Stimulated activated CD4-positive, alpha-beta T cell treated with anti-CD3 and anti-CD28 coated beads, Interleukin-12 subunit alpha, Interleukin-12 subunit beta, amount 100 ng/mL, for 4 hours (primary cell): ENCODE data around the gene TBL2.
A peak's percentile ranks its signal among the peaks of the same experiment; 100 is the strongest.
"Not testable (repeated sequence)": the region's sequence is repeated elsewhere in the genome, so short reads cannot be mapped to it uniquely, and the experiment has no call there.

Experiments
- DNase-seq: peaks from one replicate; pipeline ENCODE4 v3.0.0-alpha.2; 2020

The TBL2 gene

DNA sequence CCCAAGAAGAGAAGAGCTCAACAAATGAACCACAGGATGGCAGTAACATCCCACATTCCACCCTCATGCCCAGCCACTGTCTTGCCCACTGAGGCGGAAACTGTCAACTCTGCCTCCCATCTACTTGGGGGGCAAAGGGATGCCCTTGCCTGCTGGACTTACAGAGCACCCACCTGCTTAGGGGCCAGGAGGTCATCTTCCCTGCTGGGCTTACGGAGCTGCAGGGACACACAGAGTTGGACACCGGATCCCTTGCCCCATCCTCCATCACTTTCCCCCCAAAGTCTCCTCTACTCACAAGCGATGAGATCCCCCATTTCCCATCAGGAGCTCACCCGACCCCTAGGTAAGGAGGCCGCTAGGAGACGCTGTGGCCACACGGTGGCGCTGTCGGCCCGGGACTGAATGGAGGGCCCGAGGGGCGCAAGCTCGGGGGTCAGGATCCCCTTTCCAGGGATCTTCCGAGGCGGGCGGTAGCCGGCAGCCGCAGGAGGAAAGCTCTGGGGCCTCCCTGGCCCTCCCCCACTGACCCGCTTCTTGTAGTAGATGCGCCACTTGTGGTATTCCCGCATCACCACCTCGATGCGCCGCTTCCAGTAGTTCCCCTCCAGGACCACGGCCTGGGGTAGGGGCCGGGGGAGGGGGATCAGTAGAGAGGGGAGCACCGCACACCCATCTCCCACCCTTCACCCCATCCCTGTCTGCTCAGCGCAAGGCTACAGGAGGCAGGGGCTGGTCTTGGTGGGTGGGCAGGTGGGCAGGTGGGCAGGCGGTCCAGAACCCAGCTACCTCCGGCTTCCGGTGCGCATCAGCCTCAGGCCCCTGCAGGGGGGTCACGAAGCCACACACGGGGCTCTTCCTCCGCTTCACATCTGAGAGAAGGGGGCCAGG, 28.7 kb upstream of the TBL2 start:
- peak; percentile 71 for DNase-seq

DNA sequence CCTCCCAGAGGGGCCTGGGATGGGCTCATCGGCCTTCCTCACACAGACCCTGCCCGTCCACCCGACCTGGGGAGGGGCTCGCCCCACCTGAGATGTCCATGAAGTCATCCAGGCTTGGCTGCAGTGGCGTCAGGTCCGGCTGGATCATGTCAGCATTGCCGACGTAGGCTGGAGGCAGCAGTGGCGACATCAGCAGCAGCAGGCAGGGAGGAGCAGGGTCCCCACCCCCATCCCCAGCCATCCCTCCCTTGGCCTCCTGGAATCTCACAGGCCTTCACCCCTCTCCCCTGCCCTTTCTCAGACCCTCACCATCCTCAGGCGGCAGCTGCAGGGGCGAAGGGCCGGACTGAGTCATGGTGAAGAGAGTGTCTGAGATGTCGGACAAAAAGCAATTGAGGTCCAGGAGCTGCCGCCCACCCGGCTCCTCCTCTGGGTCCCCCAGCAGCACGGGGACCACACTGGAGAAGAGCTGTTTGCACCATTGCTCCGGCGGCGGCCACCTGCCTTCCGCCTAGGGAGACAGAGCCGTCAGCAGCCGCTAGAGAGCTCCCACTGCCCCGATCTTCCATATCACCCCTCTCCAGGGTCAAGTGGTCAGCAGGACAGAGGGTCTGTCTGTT, 27.3 kb upstream of the TBL2 start:
- DNase-seq: no peak

DNA sequence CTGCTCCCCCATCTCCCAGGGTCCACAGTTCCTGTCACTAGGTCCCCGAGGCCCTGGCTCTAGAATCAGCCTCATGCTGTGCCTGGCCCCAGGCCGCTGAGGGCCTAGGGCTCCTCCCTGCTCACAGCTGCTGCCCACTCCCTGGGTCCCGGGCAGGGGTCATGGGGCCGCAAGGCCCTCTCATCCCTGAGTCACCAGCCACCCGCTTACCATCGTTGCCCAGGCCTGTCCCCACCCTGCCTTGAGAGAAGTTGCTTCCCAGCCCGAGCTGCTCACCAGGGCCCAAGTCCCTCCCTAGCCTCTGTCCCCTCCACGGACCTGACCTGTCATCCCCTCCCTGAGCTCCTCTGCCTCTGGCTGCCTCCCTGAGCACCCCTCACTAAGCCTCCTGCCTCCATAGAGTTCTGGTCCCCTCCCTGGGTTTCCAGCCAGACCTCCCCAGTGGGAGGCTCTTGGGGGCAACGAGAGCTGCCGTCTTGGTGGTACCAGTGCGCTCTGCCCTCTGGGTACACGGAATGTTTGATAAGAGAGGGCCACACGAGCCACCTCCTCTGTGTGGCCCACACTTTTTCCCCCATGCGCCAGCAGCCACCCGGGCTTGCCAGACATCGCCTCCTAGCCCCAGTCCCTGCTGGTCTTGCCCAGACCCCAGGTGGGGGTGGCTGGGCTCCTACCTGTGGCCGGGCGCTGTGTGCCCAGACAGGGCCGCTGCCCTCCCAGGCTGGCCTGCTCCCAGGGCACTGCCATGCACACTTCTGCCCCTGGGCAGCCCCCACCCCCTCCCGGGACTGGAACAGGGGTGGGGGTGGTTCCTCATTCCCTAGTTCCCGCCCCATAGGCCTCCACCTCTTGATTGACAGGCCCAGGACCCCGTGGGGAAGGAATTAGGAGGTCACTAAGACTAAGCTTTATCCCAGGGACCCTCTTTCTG, 24.6 kb upstream of the TBL2 start:
- no peak for DNase-seq

DNA sequence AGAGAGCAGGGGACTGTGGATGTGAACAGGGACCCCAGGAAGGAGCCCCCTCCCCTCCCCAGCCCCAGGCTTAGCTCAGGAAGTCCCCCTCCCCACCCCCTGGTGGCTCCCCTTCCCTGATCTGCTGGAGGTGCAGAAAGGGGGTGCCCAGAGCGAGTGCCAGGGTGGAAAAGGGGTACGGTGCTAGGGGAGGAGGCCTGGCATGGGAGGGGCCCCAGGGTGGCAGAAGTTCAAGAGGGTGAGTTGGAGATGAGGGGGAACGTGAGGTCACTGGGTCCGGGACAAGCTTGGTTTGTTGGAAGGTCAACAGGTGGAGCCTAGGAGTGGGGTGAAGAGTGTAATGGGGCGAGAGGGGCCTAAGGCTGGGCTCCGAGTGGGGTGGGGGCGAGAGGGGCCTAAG, 21.5 kb upstream of the TBL2 start:
- no peak for DNase-seq

- no peak for DNase-seq
Measured at GRCh38 chr7:73599151-73599882, 20.9 kb upstream of the TBL2 start.

DNA sequence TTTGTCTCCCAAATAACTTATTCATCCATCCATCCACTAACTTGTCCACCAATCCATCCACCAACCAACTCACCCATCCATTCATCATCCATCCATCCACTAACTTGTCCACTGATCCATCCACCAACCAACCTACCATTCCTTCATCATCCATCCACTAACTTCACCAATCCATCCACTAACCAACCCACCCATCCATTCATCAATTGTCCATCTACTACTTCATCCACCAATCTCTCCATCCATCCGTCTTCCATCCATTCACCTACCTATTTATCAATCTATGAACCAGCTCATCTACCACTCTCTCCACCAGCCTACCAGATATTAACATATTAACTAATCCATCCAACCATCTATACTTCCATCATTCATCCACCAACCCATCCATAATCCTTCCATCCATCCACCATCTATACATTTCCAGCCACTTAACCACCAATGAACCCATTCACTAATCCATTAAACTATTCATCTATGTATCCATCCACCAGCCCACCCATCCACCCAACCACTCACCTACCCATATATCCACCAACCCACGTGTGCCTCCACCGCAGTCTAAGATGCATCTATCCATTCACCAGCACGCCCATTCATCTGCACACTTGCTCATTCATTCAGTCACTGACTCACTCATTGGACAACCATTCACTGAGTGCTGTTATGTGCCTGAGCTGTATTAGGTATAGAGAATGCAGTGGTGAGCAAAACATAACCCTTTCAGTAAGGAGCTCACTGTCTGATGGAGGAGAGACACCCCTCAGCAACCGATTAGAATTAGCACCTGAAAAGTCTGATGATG, 19.8 kb upstream of the TBL2 start:
- no peak for DNase-seq

DNA sequence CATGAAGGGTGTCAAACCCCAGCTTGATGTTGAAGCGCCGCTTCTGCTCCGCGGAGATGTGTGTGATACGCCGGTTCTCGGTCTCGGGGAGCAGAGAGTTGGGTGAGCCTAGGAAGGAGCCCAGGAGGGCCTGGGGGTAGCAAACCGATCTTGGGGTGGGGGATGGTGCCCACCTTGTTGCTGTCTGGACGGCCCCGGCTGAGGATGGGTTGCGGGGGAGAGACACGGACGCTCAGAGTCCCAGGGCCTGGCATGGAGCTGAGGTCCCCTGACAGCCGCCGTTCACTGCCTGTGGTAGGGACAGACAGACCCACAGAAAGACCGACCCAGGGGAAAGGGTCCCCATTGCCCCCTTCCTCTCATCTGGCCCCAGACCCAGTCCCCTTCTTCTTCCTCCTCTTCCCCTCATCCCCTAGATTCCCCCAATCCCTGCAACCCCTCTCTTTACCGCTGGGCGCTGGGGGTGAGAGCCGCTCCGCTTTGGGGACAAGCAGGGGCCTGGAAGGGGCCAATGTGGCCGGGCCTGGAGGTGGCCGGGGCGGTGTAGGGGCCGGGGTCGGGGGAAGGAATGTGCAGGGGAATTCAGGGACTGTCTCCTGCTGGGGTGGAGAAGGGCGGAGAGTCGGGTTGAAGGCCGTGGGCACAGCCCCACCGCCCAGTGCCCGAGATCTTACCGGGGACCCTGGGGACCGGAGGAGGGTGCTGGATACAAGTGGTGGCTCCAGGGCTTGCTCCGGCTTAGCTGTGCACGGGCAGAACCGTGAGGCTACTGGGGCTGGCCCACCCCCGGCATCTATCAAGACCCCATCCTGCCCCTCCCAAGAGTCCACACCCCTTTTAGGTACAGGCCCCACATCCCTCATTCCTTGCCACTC, 18.0 kb upstream of the TBL2 start:
- DNase-seq: no peak

DNA sequence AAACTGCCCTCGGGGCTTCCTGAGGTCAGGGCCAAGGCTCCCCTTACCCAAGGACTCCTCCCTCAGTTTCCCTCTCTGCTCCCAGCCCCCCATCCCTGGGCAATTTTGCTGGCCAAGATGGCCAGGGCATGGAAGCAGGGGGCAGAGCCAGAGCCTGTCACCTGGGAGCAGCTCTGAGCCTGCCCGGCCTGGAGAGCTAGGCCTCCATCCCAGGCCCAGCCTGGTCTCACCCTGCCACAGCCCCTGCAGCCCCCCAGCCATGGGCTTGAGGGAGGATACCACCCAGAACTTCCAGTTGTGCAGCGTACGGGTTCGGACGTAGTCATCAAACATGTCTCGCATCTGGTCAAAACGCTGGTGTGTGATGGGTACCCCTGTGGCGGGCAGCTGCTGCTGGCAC, 17.0 kb upstream of the TBL2 start:
- no peak for DNase-seq

DNA sequence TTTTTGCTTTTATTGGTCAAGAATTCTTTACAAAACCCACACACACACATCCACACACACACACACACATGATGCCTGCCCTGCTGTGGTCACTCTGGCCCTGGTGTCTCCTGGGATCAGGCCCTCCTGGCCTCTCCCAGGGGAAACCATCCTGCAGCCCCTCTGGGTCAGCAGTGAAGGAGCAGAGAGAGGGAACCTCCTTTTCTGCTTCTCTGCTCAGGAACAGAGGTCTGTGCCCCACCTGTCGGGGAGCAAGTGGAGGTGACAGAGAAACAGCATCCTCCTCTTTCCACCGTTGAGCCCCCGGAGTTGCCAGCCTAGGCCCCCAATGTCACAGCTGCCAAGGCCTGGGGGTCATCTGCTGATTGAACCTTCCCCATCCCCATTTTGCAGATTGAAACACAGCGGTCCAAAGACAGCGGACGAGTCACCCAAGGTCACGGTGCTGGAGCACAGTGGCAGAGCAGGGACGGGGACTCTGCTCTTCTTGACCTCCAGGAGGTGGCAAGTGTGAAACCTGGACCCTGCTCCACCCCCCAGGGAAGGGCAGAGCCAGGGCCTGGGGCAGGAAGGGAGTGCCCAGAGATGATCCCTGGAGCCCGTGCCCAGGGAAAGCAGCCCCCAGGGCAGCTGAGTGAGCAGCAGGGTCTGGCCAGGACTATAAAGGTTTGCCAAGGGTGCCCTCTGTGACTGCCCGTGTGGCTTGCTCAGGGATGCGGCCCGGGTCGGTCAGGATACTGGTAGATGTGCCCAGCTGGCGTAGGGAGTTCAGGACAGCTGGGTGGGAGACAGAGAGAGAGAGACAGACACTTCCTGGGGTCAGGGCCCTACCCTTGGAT, 15.0 kb upstream of the TBL2 start:
- DNase-seq: no peak

DNA sequence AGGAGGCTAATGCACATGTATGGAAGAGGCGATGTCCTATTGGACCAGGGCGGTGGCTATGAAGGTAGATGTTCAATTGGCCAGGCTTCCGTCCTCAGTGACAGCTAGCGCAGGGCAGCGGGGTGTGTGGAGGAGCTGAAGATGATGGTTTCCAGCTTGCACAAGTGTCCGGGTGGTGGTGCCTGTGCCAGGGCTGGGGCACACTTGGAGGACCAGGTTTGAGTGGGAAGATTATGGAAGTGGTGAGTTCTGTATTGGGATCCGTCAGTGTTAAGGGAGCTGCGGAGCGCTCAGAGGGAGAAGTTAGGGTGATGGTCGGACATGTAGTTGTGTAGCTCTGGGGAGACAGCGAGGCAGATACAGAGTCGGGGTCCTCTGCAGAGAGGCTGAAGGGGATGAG, 8.5 kb upstream of the TBL2 start:
- DNase-seq: no peak

GRCh38 chr7:73585196-73585595, 6.8 kb upstream of the TBL2 start:
- DNase-seq: no peak

DNA sequence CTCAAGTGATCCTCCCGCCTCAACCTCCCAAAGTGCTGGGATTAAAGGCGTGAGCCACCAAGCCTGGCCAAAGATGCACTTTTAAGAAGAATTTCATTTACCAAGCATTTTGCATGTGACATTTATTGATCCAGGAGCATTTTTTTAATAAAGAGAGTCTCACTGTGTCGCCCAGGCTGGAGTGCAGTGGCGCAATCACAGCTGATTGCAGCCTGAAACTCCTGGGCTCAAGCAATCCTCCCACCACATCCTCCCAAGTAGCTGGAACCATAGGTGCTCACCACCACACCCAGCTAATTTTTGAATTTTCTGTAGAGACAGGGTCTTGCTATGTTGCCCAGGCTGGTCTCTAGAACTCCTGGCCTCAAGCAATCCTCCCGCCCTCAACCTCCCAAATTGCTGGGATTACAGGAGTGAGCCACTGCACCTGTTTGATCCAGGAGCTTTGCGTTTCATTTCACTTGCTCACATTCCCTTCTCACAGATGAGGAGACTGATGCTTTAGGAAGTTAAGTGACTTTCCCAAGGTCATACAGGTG, 4.4 kb upstream of the TBL2 start:
- DNase-seq: no peak

- not testable (repeated sequence) for DNase-seq
Measured at GRCh38 chr7:73581006-73581405, 2.6 kb upstream of the TBL2 start.

GRCh38 chr7:73577627-73578341, 595 bp downstream of the TBL2 start:
- no peak for DNase-seq

DNA sequence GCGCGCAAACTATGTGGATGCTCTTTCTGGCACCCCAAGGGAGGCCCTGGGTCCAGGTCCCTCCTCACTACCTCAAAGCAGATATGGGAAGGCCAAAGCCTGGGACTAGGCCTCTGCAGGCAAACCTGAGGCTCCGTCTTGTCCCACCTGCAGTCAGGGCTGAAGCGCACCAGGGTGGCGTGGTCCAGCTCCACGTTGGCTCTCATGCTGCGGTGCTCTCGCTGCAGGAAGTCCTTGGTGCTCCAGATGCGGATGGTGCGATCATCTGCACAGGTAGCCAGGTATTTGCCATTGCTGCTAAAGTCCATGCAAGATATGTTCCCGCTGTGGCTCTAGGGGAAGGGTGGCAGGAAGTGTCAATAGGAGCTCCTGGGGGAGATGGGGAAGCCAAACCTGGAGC, 4.6 kb downstream of the TBL2 start:
- no peak for DNase-seq

- no peak for DNase-seq
Measured at GRCh38 chr7:73573276-73573675, 5.1 kb downstream of the TBL2 start.

GRCh38 chr7:73572767-73573186, 5.6 kb downstream of the TBL2 start:
- no peak for DNase-seq

DNA sequence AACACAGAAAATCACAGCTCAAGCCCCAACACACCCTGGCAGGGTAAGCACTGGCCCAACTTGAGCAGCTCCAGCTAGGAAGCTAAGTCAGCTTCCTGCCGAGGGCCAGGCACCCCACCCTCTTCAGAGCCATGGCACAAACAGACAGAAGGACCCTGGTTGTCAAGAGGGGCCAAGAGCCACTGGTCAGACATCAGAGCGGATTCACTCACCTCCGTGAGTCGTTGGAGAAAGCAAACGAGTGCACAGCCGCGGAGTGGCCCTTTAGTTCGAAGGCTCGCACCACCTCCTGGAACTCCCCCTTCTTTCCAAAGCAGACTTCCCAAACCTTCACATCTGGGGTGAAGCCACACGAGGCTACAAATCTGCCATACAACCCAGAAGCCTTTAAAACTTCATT, 7.4 kb downstream of the TBL2 start:
- DNase-seq: no peak

DNA sequence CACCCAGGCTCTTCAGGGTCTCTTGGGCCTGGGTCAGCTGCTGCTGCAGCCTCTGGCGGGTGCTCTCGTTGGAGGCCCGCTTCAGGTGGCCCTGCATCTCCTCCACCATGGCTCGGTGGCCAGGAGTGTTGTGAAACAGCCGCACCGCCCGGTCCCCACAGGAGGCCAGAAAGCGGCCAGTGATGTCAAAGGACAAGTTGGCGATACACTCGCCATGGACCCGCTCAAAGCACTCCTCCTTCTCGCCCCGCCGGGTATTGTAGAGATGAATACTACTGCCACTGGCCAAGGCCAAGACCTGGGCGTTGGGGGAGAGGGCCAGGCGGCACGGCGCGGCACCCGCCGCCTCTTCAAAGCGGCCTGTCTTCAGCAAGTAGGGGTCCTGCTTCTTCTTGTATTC, 7.9 kb downstream of the TBL2 start:
- DNase-seq: no peak
